ENCODE measurements around the gene GLS.

GRCh38 chr2:190943706-190944105 is 63.1 kb downstream of the GLS start:
- TF ChIP-seq POLR2A (IDR thresholded peaks at IDR 0.05) (no peak), POLR2AphosphoS5 (IDR thresholded peaks at IDR 0.05; ENCODE audit: insufficient read depth in 1 of 2, low read depth in 1 of 2) (no peak), CTCF (IDR thresholded peaks at IDR 0.05) (no peak)

Measured in vagina (tissue), 2 donors.